Upper lobe of left lung (tissue), 4 donors: Measurements from ENCODE around the gene CDH2.

ENCODE experiments used
- CTCF ChIP-seq, 6 experiments: fragments of 450-650 bp in 4 of 6; fragments of 200-600 bp in 2 of 6; sonication (generic) in 2 of 6; IDR thresholded peaks; one replicate each; pipeline ENCODE4 v1.5.1; 2016 to 2019; ENCODE audit warnings: antibody characterized with exemption in 6 of 6
- POLR2AphosphoS5 ChIP-seq, 2 donors: sonication (generic); formaldehyde crosslinking; IDR thresholded peaks; one replicate each; pipeline ENCODE4 v1.5.1; 2017; ENCODE audit warnings: antibody characterized with exemption in 2 of 2

DNA sequence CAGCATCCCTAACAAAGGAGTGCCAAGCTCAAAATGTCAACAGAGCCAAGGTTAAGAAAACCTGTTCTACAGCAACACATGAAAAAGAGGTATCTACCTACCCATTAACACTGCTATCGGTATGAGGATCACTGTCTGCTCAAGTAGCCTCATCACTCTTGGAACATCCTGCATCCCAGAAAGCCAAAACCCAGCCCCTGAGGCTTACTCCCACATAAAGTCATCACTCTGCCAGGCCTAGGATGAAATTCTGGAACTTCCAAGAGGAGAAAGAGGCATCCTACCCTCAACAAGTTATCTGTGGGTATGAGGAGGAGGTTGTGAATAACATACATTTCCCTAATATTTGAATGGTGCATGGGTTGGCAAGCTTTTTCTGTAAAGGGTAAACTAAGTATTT is 25.5 kb downstream of the CDH2 start:
- TF ChIP-seq CTCF (IDR thresholded peaks at IDR 0.05) (no peak), POLR2AphosphoS5 (IDR thresholded peaks at IDR 0.05) (no peak)
